ENCODE measurements around the gene MTERF4.

MTERF4 gene

DNA sequence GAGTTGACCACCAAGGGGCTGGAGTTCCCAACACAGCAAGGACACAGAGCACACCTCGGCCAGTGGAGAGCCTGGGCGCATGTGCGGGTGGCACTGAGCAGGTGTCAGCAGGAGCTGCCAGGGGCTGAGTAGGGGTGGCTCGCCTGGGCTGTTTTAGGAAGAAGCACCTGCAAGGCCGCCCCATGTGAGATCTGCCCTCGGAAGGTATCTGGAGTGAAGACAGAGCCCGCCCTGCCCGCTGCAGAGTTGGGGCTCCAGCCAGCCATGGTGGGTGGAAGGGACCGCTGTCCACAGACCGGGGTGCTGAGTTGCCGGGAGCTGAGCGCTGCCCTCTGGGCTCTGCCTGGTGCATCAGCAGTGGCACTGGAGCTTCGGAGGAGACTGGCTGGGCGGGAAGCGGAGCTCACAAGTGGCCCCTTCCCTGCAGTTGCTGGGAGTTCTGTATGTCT, 35.2 kb downstream of the MTERF4 start:
- TF ChIP-seq CTCF (conservative IDR thresholded peaks at IDR 0.05; ENCODE audit: low read length) (no peak), EZH2phosphoT487 (IDR thresholded peaks at IDR 0.05; ENCODE audit: borderline replicate concordance) (no peak)
- Histone ChIP-seq H3K4me1 (ENCODE audit: insufficient read depth, low read length, poor library complexity, severe bottlenecking) (no peaks in the 10 kb centered on the region), H3K4me3 (ENCODE audit: low read length, poor library complexity, severe bottlenecking) (no peak overlapping the region), H3K9me3 (ENCODE audit: insufficient read depth, low read depth, low read length) (no peaks in the 10 kb centered on the region), H3K9ac (ENCODE audit: low read depth, low read length, poor library complexity, severe bottlenecking) (no peak overlapping the region), H3K36me3 (ENCODE audit: insufficient read depth, low read length) (no peaks in the 10 kb centered on the region), H3K4me2 (ENCODE audit: low read depth, low read length, poor library complexity, severe bottlenecking) (no peak overlapping the region), H3K27me3 (ENCODE audit: insufficient read depth, low read length, poor library complexity, severe bottlenecking) (no peaks in the 10 kb centered on the region), H3K79me2 (ENCODE audit: insufficient read depth, low read length) (no peaks in the 10 kb centered on the region), H2AFZ (ENCODE audit: low read length) (no peak overlapping the region), H3F3A (ENCODE audit: low read depth) (no peaks in the 10 kb centered on the region), H4K20me1 (ENCODE audit: insufficient read depth, low read length, poor library complexity, severe bottlenecking) (no peaks in the 10 kb centered on the region), H3K9me2 (replicated peaks; ENCODE audit: low read depth, low read length) (no peaks in the 10 kb centered on the region)

GRCh38 chr2:241066171-241066892, 35.8 kb downstream of the MTERF4 start:
- no peak overlapping the region for H3K4me2 ChIP-seq (ENCODE audit: low read depth, low read length, poor library complexity, severe bottlenecking)
- H2AFZ ChIP-seq (ENCODE audit: low read length): no peak overlapping the region
- H3K27me3 ChIP-seq (ENCODE audit: insufficient read depth, low read length, poor library complexity, severe bottlenecking): no peaks in the 10 kb centered on the region
- no peak overlapping the region for H3K9ac ChIP-seq (ENCODE audit: low read depth, low read length, poor library complexity, severe bottlenecking)
- no peaks in the 10 kb centered on the region for H3F3A ChIP-seq (ENCODE audit: low read depth)
- TF ChIP-seq EZH2phosphoT487 (IDR thresholded peaks at IDR 0.05; ENCODE audit: borderline replicate concordance) (no peak), CTCF (conservative IDR thresholded peaks at IDR 0.05; ENCODE audit: low read length) (no peak)
- no peaks in the 10 kb centered on the region for H3K9me2 ChIP-seq (replicated peaks; ENCODE audit: low read depth, low read length)
- no peaks in the 10 kb centered on the region for H4K20me1 ChIP-seq (ENCODE audit: insufficient read depth, low read length, poor library complexity, severe bottlenecking)
- no peak overlapping the region for H3K4me3 ChIP-seq (ENCODE audit: low read length, poor library complexity, severe bottlenecking)
- no peaks in the 10 kb centered on the region for H3K36me3 ChIP-seq (ENCODE audit: insufficient read depth, low read length)
- no peaks in the 10 kb centered on the region for H3K4me1 ChIP-seq (ENCODE audit: insufficient read depth, low read length, poor library complexity, severe bottlenecking)
- H3K9me3 ChIP-seq (ENCODE audit: insufficient read depth, low read depth, low read length): no peaks in the 10 kb centered on the region
- H3K79me2 ChIP-seq (ENCODE audit: insufficient read depth, low read length): no peaks in the 10 kb centered on the region

GRCh38 chr2:241065355-241065803, 36.7 kb downstream of the MTERF4 start:
- no peaks in the 10 kb centered on the region for H4K20me1 ChIP-seq (ENCODE audit: insufficient read depth, low read length, poor library complexity, severe bottlenecking)
- H3K4me2 ChIP-seq (ENCODE audit: low read depth, low read length, poor library complexity, severe bottlenecking): no peak overlapping the region

More at GRCh38 chr2:241065355-241065803, 36.7 kb downstream of the MTERF4 start:
- H3K4me1 ChIP-seq (ENCODE audit: insufficient read depth, low read length, poor library complexity, severe bottlenecking): no peaks in the 10 kb centered on the region
- no peak overlapping the region for H3K4me3 ChIP-seq (ENCODE audit: low read length, poor library complexity, severe bottlenecking)
- TF ChIP-seq EZH2phosphoT487 (IDR thresholded peaks at IDR 0.05; ENCODE audit: borderline replicate concordance) (no peak), CTCF (conservative IDR thresholded peaks at IDR 0.05; ENCODE audit: low read length) (no peak)
- no peaks in the 10 kb centered on the region for H3K9me2 ChIP-seq (replicated peaks; ENCODE audit: low read depth, low read length)
- H2AFZ ChIP-seq (ENCODE audit: low read length): no peak overlapping the region
- H3F3A ChIP-seq (ENCODE audit: low read depth): no peaks in the 10 kb centered on the region
- no peaks in the 10 kb centered on the region for H3K36me3 ChIP-seq (ENCODE audit: insufficient read depth, low read length)
- H3K27me3 ChIP-seq (ENCODE audit: insufficient read depth, low read length, poor library complexity, severe bottlenecking): no peaks in the 10 kb centered on the region
- H3K79me2 ChIP-seq (ENCODE audit: insufficient read depth, low read length): no peaks in the 10 kb centered on the region
- no peaks in the 10 kb centered on the region for H3K9me3 ChIP-seq (ENCODE audit: insufficient read depth, low read depth, low read length)
- H3K9ac ChIP-seq (ENCODE audit: low read depth, low read length, poor library complexity, severe bottlenecking): no peak overlapping the region
